ENCODE data around the gene TPMT. TPM values are rescaled to one million over a fixed set of nuclear protein-coding genes. Genes with fewer than 3 reads are reported as not detected.
"Not testable (repeated sequence)": the region's sequence is repeated elsewhere in the genome, so short reads cannot be mapped to it uniquely, and the experiment has no call there.

Gene TPMT
- total RNA-seq, 1 donor from 2014 or later: 10.5 TPM

DNA sequence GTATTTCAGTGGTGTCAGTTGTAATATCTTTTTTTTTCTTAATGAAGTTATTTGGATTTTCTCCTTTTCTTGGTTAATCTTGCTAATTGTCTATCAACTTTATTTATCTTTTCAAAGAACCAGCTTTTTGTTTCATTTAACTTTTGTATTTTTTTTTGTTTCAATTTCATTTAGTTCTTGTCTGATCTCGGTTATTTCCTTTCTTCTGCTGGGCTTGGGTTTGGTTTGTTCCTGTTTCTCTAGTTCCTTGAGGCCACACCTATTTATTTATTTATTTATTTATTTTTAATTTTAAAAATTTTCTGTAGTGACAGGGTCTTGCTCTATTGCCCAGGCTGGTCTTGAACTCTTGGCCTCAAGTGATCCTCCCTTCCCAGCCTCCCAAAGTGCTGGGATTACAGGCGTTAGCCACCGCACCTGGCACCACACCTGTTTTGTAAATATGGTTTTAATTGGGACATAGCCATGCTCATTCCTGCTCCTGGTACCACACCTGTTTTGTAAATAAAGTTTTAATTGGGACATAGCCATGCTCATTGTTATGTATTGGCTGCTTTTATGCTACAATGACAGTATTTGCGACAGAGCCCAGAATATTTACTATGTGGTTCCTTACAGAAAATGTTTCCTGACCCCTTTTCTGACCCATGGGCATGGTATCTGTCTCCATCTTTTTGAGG is 22.5 kb upstream of the TPMT start:
- FAIRE-seq: no peak
- H3K4me3 Mint-ChIP-seq (ENCODE audit: unreplicated experiment): no peak overlapping the region
- no peak overlapping the region for H3K4me2 ChIP-seq (ENCODE audit: low read length)
- no peaks in the 10 kb centered on the region for H3K9me3 ChIP-seq (ENCODE audit: insufficient read depth, low read depth, low read length)
- no peaks in the 10 kb centered on the region for H3K27me3 Mint-ChIP-seq (ENCODE audit: low read depth, unreplicated experiment)
- H2AFZ ChIP-seq (ENCODE audit: low read depth, low read length): no peak overlapping the region
- no peaks in the 10 kb centered on the region for H3K27me3 ChIP-seq (ENCODE audit: insufficient read depth, low read length)
- H4K20me1 ChIP-seq (ENCODE audit: insufficient read depth, low read length): no peaks in the 10 kb centered on the region
- no peak overlapping the region for H3K27ac ChIP-seq (ENCODE audit: low read depth, low read length)
- DNase-seq (ENCODE audit: low read depth): no peak
- no peaks in the 10 kb centered on the region for H3K9me3 Mint-ChIP-seq (ENCODE audit: unreplicated experiment)
- no peaks in the 10 kb centered on the region for H3K79me2 ChIP-seq (ENCODE audit: insufficient read depth, low read length)
- no peak overlapping the region for H3K9ac ChIP-seq (ENCODE audit: low read length)
- H3K36me3 ChIP-seq (ENCODE audit: insufficient read depth, low read length): no peaks in the 10 kb centered on the region
- no peak overlapping the region for H3K4me3 ChIP-seq (ENCODE audit: insufficient read depth, low read depth, low read length)
- H3K4me1 ChIP-seq (ENCODE audit: insufficient read depth, low read length): no peaks in the 10 kb centered on the region
- peaks cover 12% of the 10 kb centered on the region for H3K36me3 Mint-ChIP-seq (ENCODE audit: low read depth, unreplicated experiment)
- H3K27ac Mint-ChIP-seq (ENCODE audit: unreplicated experiment): no peak overlapping the region
- TF ChIP-seq, protein P1, sequence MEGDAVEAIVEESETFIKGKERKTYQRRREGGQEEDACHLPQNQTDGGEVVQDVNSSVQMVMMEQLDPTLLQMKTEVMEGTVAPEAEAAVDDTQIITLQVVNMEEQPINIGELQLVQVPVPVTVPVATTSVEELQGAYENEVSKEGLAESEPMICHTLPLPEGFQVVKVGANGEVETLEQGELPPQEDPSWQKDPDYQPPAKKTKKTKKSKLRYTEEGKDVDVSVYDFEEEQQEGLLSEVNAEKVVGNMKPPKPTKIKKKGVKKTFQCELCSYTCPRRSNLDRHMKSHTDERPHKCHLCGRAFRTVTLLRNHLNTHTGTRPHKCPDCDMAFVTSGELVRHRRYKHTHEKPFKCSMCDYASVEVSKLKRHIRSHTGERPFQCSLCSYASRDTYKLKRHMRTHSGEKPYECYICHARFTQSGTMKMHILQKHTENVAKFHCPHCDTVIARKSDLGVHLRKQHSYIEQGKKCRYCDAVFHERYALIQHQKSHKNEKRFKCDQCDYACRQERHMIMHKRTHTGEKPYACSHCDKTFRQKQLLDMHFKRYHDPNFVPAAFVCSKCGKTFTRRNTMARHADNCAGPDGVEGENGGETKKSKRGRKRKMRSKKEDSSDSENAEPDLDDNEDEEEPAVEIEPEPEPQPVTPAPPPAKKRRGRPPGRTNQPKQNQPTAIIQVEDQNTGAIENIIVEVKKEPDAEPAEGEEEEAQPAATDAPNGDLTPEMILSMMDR (IDR thresholded peaks at IDR 0.05; ENCODE audit: insufficient read depth, low read depth, low read length): no peak
- no peak for TF ChIP-seq EZH2 (IDR thresholded peaks at IDR 0.05; ENCODE audit: insufficient read depth, low read length)
- peaks cover 2% of the 10 kb centered on the region for H3K4me1 Mint-ChIP-seq (ENCODE audit: low read depth, unreplicated experiment)

- H3K27me3 Mint-ChIP-seq (ENCODE audit: low read depth, unreplicated experiment); H3K9ac ChIP-seq (ENCODE audit: low read length); H3K4me3 Mint-ChIP-seq (ENCODE audit: unreplicated experiment); H3K4me2 ChIP-seq (ENCODE audit: low read length); H3K9me3 Mint-ChIP-seq (ENCODE audit: unreplicated experiment); H3K79me2 ChIP-seq (ENCODE audit: insufficient read depth, low read length); H3K9me3 ChIP-seq (ENCODE audit: insufficient read depth, low read depth, low read length); H4K20me1 ChIP-seq (ENCODE audit: insufficient read depth, low read length); DNase-seq (ENCODE audit: low read depth); H3K4me3 ChIP-seq (ENCODE audit: insufficient read depth, low read depth, low read length); H2AFZ ChIP-seq (ENCODE audit: low read depth, low read length); H3K27me3 ChIP-seq (ENCODE audit: insufficient read depth, low read length); H3K27ac ChIP-seq (ENCODE audit: low read depth, low read length); H3K36me3 ChIP-seq (ENCODE audit: insufficient read depth, low read length); H3K4me1 Mint-ChIP-seq (ENCODE audit: low read depth, unreplicated experiment); H3K27ac Mint-ChIP-seq (ENCODE audit: unreplicated experiment); FAIRE-seq; H3K4me1 ChIP-seq (ENCODE audit: insufficient read depth, low read length): not testable (repeated sequence)
- peaks cover 11% of the 10 kb centered on the region for H3K36me3 Mint-ChIP-seq (ENCODE audit: low read depth, unreplicated experiment)
Observed at GRCh38 chr6:18176198-18176597, 21.3 kb upstream of the TPMT start.

DNA sequence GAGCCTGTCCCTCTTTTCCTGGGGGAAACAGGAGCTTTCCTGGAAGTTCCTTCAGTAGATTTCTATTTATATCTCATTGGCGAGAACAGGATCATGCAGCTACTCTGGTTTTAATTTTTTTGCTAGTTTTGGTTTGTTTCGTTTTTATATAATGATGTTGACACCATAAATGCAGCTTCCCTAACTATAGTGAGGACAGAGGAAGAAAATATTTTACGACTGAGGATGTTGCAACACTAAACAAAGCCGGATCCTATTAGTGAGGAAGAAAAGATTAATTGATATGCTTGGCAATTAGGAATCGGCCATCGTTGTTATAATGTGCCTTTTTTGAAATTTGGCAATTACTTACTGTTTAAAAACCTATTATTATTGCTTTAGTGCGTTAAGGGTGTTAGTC is 17.0 kb upstream of the TPMT start:
- no peaks in the 10 kb centered on the region for H3K27me3 ChIP-seq (ENCODE audit: insufficient read depth, low read length)
- no peaks in the 10 kb centered on the region for H3K27me3 Mint-ChIP-seq (ENCODE audit: low read depth, unreplicated experiment)
- no peak overlapping the region for H3K4me2 ChIP-seq (ENCODE audit: low read length)
- no peak overlapping the region for H3K27ac Mint-ChIP-seq (ENCODE audit: unreplicated experiment)
- FAIRE-seq: peak; percentile 52
- no peaks in the 10 kb centered on the region for H3K9me3 Mint-ChIP-seq (ENCODE audit: unreplicated experiment)
- TF ChIP-seq, protein P1 (IDR thresholded peaks at IDR 0.05; ENCODE audit: insufficient read depth, low read depth, low read length): no peak
- no peak for TF ChIP-seq EZH2 (IDR thresholded peaks at IDR 0.05; ENCODE audit: insufficient read depth, low read length)
- no peaks in the 10 kb centered on the region for H3K4me1 Mint-ChIP-seq (ENCODE audit: low read depth, unreplicated experiment)
- no peak overlapping the region for H3K27ac ChIP-seq (ENCODE audit: low read depth, low read length)
- peaks cover 19% of the 10 kb centered on the region for H3K36me3 Mint-ChIP-seq (ENCODE audit: low read depth, unreplicated experiment)
- H4K20me1 ChIP-seq (ENCODE audit: insufficient read depth, low read length): no peaks in the 10 kb centered on the region
- no peaks in the 10 kb centered on the region for H3K4me1 ChIP-seq (ENCODE audit: insufficient read depth, low read length)
- H3K4me3 ChIP-seq (ENCODE audit: insufficient read depth, low read depth, low read length): no peak overlapping the region
- no peak for DNase-seq (ENCODE audit: low read depth)
- no peak overlapping the region for H3K9ac ChIP-seq (ENCODE audit: low read length)
- no peaks in the 10 kb centered on the region for H3K79me2 ChIP-seq (ENCODE audit: insufficient read depth, low read length)
- H3K36me3 ChIP-seq (ENCODE audit: insufficient read depth, low read length): peaks cover 3% of the 10 kb centered on the region
- H2AFZ ChIP-seq (ENCODE audit: low read depth, low read length): no peak overlapping the region
- no peaks in the 10 kb centered on the region for H3K9me3 ChIP-seq (ENCODE audit: insufficient read depth, low read depth, low read length)
- no peak overlapping the region for H3K4me3 Mint-ChIP-seq (ENCODE audit: unreplicated experiment)
